Ureter (tissue), 1 donor: ENCODE measurements around the gene RAD21L1. TPM values are rescaled to one million over a fixed set of nuclear protein-coding genes. Genes with fewer than 3 reads are reported as not detected.

Experiments
- DNase-seq: peaks from one replicate; pipeline ENCODE4 v3.0.0-alpha.2; 2020; ENCODE audit warnings: low spot score
- total RNA-seq: library from RNA; stranded (reverse); gene quantifications from one replicate; pipeline ENCODE4 v1.2.4, GENCODE V29; 2023
- donor health status: DM: yes; HTN: yes; CAD: no.

RAD21L1 gene
- total RNA-seq, 1 donor from 2014 or later: not detected

DNA sequence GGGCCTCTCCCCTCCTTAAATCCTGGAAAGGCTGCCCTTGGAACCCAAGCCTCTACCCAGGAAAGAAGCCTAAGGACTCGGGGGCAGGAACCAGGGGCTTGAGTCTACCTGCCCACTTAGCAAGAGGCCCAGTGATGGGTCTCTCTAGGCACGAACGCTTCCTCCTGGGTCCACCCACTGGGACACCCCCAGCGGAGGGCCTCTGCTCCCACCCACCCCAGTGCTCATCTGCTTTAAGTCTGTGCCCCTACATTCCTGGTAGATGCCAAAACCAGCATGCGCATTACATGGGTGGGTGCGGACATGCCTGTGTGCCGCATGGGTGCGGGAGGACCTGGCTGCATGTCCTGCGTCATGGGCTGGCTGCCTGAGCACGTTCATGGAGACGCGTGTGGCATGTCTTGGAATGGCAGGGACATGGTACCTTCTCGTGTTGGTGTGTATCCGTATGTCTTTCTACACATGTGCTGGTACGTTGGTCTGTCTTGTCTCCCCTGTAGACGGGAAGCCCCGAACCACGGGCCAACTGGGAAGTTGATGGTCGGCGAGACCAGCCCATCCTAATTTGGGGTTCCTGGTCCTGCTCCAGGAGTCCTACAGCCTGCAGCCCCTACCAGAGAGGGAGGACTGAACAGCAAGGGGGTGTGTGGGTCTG, 69.6 kb downstream of the RAD21L1 start:
- DNase-seq: no peak

DNA sequence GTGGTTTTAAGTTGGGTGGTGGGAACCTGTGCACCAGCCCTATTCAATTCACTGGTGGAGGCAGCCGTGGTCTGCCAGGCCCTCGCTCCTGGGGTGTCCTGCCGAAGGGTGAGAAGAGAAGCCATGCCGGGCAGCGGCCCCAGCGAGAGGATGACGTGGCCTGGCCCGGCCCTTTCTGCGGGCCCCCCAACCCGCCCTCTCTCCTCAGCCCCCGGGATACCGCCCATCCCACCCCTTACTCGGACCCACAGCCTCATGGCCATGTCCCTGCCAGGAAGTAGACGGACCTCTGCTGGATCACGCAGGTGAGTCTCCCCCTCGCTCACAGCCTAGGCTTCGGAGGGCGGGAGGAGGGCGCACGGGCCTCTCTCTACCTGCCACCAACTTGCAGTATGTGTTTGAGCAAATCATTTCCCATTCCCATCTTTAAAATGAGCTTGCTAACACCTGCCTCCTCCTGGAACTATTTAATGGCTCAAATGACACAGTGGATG, 70.3 kb downstream of the RAD21L1 start:
- DNase-seq: no peak

DNA sequence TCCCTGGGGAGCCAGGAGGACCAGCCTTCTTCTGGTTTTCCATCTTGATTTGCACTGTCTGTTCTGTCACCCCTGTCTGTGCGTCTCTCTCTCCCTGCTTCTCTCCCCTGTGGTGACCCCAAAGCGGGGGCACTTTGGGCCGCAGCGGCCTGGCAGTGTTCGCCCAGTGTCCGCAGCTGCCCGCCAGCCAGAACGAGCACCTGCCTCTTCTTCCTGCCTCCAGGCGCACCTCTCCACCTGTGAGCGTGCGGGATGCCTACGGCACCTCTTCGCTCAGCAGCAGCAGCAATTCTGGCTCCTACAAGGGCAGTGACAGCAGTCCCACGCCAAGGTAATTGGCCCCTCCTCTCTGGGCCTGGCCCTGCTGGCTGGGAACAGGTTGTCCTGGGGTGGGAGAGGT, 71.1 kb downstream of the RAD21L1 start:
- no peak for DNase-seq

- DNase-seq: no peak
These were observed 71.6 kb downstream of the RAD21L1 start for GRCh38 chr20:1297486-1297885.

DNA sequence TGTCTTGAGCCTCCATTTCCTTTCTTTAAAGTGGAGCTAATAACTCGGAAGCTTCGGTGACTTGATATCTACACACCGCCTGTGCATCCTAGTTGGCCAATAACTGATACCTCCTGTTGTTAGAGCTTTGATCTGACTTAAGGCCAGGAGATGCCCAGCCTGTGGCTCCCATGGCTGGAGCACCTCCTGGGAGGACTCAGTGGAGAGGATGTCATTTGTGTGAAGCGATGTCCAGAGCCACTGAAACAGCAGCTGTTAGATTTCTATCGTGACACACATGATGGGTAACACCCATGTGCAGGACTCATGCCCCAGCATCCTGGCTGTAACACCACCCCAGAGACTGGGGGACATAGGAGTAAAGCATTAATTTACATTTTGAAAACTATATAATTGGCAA, 72.3 kb downstream of the RAD21L1 start:
- no peak for DNase-seq

DNA sequence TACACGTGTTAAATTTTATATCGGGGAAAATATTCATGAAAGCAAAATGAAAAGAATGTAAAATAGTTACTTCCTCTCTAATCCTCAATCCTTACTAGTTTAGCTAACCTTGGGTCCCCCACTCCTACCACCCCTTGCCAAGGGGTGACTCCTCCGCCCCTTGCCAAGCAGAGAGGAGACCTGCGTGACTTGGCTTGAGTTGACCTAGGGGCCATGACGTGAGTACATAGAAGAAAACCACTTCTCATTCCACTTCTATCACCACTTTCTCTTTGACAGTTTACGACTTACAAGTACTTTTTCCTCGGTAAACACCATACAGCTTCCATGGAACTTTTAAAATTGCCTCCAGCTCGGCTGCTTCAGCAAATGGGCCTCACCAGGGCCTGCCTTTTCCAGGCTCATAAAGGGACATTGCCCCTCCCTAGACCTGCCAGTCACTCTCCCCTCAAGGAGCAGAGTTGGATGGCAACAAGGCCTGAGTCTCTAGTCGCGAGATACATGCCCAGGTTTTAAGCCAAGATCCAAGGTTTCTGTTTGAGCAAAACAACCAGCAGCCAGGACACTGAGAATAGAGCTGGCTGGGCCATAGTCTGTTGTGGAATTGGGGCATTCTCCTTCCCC, 73.2 kb downstream of the RAD21L1 start:
- no peak for DNase-seq

DNA sequence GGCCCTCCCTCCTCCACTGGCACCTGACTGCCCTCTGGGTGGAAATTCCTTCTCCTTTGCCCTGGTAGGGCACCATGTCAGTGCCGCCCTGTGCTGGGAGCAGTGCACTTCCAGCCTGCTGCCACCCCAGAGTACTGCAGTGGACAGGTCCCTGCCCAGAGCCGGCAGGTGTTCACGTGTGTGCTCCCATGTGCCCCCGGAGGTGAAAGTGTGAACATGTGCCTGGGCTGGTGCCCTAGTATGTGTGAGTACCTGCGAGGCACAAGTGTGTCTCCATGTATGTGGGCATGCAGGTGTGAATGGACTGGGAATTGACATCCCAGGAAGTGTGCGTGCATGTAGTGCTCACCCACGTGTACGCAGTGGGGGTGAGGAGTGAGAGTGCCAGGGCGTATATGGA, 73.7 kb downstream of the RAD21L1 start:
- no peak for DNase-seq

DNA sequence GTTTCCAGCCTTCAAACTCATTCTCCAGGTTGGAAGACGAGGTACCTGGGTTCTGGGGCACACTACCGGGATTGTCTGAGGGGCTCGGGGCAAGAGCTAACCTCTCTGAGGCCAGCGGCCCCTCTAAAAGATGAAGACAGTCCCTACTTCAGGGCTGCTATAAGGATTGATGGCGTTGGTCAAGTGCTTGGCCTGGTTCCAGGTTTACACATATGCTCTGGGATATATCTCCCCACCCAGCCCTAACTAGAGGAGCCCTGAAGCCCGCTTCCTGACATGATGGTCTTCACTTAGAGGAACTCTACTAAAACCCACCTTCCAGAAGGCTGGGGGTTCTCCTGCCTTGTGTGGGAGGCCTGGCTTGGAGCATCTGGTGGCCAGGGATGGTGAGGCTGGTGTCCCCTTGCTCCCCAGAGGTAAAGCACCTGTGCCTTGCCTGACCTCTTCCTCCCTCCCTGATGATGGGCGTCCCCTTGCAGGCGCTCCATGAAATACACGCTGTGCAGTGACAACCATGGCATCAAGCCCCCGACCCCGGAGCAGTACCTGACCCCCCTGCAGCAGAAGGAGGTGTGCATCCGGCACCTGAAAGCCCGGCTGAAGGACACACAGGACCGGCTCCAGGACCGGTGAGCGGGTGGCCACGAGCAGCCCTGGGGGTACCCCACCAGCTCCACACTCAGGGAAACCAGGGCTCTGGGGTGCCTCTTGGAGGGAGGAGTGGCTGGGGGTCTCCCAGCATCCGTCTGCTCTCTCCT, 74.4 kb downstream of the RAD21L1 start:
- no peak for DNase-seq

DNA sequence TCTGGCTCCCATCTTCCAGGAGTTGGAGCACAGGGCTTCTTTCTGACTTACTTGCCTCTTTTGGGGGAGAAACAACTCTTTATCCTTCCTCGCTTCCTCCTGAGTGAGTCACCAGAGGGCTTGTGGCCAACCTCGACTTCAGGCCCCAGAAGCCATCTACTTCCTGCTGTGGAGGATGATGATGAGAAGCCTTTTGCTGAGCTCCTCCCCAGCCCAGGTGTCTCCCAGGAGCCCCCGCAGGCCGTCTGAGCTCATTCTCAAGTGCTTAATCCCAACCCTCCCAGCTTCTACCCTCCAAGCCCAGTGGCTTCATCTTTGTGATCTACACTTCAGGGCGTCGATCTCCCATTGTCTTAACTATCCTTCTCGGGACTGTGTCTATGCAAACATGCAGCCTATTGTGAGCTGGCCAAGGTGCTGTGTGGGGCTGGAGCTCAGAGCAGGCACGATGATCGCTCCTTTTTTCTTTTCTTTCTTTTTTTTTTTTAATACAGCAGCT, 75.2 kb downstream of the RAD21L1 start:
- DNase-seq: no peak

DNA sequence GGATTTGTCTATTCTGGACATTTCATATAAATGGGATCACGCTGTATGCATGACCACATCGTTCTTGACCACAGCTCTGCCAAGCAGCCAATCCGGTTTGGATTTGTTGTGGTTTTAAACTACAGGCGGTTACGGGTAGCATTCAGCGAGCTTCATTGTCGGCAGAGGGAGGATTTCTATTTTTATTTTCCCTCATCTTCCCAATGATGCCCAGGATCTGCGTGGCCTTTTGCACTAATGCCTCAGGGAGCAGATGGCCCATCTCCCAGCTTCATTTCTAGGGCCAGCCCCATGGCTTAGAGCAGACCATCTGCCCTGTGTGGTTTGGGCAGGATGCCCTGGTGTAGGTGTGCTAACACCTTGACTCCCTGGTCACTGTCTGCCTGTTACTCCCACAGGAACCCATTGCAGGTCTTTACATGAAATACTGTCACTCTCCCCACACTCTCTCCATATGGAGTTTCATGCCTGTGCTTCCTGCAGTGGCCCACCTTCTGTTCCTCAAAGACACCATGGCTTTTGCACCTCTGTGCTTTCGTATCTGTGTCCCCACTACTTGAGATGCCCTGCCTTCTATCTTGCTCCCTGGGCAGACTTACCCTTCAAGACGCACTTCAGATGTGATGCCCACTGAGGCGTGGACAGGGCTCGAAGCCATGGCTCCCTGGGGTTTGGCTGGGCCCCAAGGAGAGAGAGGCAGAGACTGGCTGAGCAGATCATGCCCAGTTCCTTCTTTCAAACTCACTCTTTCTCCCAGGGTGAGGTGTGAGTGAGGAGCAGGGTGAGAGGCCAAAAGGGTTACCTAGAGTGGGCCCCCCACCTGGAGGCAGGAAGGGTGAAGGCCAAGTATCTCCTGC, 77.1 kb downstream of the RAD21L1 start:
- no peak for DNase-seq

GRCh38 chr20:1304710-1305515, 79.1 kb downstream of the RAD21L1 start:
- DNase-seq: no peak

Other genes starting within 250 kb of the RAD21L1 start
- not detected for gene RSPO4, start 223.7 kb upstream of the RAD21L1 start, total RNA-seq
- 184 TPM for gene PSMF1, start 107.4 kb upstream of the RAD21L1 start, total RNA-seq
- 3.6 TPM for gene TMEM74B, start 41.1 kb upstream of the RAD21L1 start, total RNA-seq
- 1.2 TPM for gene C20orf202, start 22.6 kb upstream of the RAD21L1 start, total RNA-seq
- gene SNPH, start 40.2 kb downstream of the RAD21L1 start, total RNA-seq: 6.0 TPM
- 15.2 TPM for gene SDCBP2, start 103.1 kb downstream of the RAD21L1 start, total RNA-seq
- 260 TPM for gene FKBP1A, start 167.0 kb downstream of the RAD21L1 start, total RNA-seq
- 83.9 TPM for gene NSFL1C, start 240.8 kb downstream of the RAD21L1 start, total RNA-seq